ENCODE results near the gene MAT2A. TPM values are rescaled to one million over a fixed set of nuclear protein-coding genes. Genes with fewer than 3 reads are reported as not detected.

Gene MAT2A
- total RNA-seq, 1 experiment from 2014 or later: 444 TPM

GRCh38 chr2:85511008-85511811 is 27.8 kb upstream of the MAT2A start (continued):
- TF ChIP-seq REST (IDR thresholded peaks at IDR 0.05; ENCODE audit: low read depth) (no peak), MAX (IDR thresholded peaks at IDR 0.05) (no peak), SIN3A (IDR thresholded peaks at IDR 0.05; ENCODE audit: low read depth) (no peak), ZBTB33 (IDR thresholded peaks at IDR 0.05; ENCODE audit: extremely low read depth, insufficient replicate concordance, low read length) (no peak)

GRCh38 chr2:85514323-85514722 is 24.6 kb upstream of the MAT2A start:
- BruUV-seq (replicated peaks): no TSS peak
- H3K4me1 ChIP-seq (ENCODE audit: control insufficient read depth in 1 of 2, insufficient read depth in 2 of 2, low read length in 2 of 2): peaks cover 7 to 37% of the 10 kb centered on the region in 2 experiments; a peak in 3 of 4 replicates

More at GRCh38 chr2:85514323-85514722, 24.6 kb upstream of the MAT2A start:
- intact Hi-C loops (cut with micrococcal nuclease): no loop called here
- H3K9me2 ChIP-seq (ENCODE audit: insufficient read depth): no peaks in the 10 kb centered on the region
- peak overlapping the region; percentile 22 for H2AFZ ChIP-seq (ENCODE audit: low read depth, low read length, poor library complexity, severe bottlenecking)
- no peak for ATAC-seq
- no peak for DNase-seq (ENCODE audit: low read depth, low spot score)
- no peaks in the 10 kb centered on the region for H3K9me3 ChIP-seq (ENCODE audit: control insufficient read depth in 1 of 2, insufficient read depth in 1 of 2, low read depth in 1 of 2, low read length in 2 of 2)
- no peaks in the 10 kb centered on the region for H3K36me3 ChIP-seq (ENCODE audit: control insufficient read depth in 1 of 2, insufficient read depth in 2 of 2, low read length in 2 of 2)
- H4K20me1 ChIP-seq (ENCODE audit: insufficient read depth): no peaks in the 10 kb centered on the region
- no peak overlapping the region for H3K4me3 ChIP-seq (replicated peaks in 1 of 2; ENCODE audit: low read depth in 1 of 2, low read length in 2 of 2)
- no peaks in the 10 kb centered on the region for H3K27me3 ChIP-seq (ENCODE audit: insufficient read depth, low read length)
- no peak for TF ChIP-seq POLR2AphosphoS5 (IDR thresholded peaks at IDR 0.05; ENCODE audit: low read depth, low read length)
- no peak for TF ChIP-seq MAX (IDR thresholded peaks at IDR 0.05)
- TF ChIP-seq CBX3 (IDR thresholded peaks at IDR 0.05; ENCODE audit: low read depth): no peak
- no peak for TF ChIP-seq ZFX (IDR thresholded peaks at IDR 0.05)
- TF ChIP-seq SRF (IDR thresholded peaks at IDR 0.05; ENCODE audit: low read depth): no peak
- TF ChIP-seq ZBTB33 (IDR thresholded peaks at IDR 0.05; ENCODE audit: extremely low read depth, insufficient replicate concordance, low read length): no peak
- no peak for TF ChIP-seq JUND (IDR thresholded peaks at IDR 0.05)
- TF ChIP-seq SIN3A (IDR thresholded peaks at IDR 0.05; ENCODE audit: low read depth): no peak
- TF ChIP-seq ZNF274 (IDR thresholded peaks at IDR 0.05; ENCODE audit: low read depth, low read length): no peak
- no peak overlapping the region for H3K27ac ChIP-seq (ENCODE audit: low read depth, low read length)
- no peak overlapping the region for H3K4me2 ChIP-seq (ENCODE audit: low read length)
- CTCF ChIA-PET: no interaction called here
- RAD21 ChIA-PET (ENCODE audit: low non-redundant PET in 1 of 2, low total read pairs in 2 of 2, uncharacterized antibody in 2 of 2, unreplicated experiment in 2 of 2): no interaction called here
- POLR2A ChIA-PET: interaction anchor here (1.1 to 2.0 kb wide), 3 partner anchors 9 to 24 kb away, joined by 4 to 9 read pairs (median 6); partner anchors contain the start of gene MAT2A
- H3K9ac ChIP-seq (ENCODE audit: low read length): no peak overlapping the region
- H3K79me2 ChIP-seq (ENCODE audit: insufficient read depth, low read length): no peaks in the 10 kb centered on the region

All from HCT116 (cell line).